GM19397 (cell line): ENCODE data around the gene MRPL40.

Experiments
- ATAC-seq: cut with Tn5 transposase; IDR thresholded peaks from one replicate; pipeline ENCODE4 v1.9.1; 2021; ENCODE audit warnings: mild to moderate bottlenecking, moderate library complexity; ENCODE audit not compliant: unreplicated experiment

MRPL40 gene

DNA sequence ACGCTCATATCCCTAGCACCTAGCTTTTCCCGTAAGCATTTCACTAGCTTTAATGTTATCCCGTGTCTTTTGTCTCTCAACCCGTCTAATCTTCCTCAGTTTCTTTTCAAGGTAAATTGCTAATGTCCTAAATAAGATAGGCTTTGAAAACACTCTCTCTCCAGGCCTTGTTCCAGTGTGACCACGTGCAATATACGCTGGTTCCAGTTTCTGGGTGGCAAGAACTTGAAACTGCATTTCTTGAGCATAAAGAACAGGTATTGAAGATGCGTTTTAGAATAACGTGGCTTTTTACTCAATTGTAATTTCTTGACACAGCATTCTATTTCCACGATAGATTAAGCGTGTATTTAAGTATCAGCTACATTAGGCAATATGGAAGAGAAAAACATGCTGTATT lies 48.4 kb downstream of the MRPL40 start:
- ATAC-seq: no peak

DNA sequence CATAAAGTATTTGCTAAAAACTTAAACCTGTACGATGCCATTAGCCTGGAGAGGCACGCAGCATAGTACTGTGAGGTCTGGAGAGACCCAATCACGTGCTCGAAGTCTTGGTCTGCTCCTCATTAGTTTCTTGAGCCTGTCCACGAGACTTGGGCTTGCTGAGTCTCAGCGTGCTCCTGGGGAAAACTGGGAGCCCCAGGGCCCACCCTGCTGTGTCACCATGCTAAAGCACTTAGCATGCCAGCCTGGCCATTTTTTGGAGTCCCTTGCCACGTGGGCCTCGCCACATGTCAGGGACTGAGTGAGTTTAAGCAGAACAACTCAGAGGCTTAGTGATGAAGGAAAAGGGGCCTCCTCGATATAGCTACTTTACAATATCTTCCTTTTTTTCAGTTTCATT lies 50.0 kb downstream of the MRPL40 start:
- ATAC-seq: no peak

GRCh38 chr22:19483481-19484244 lies 51.3 kb downstream of the MRPL40 start:
- ATAC-seq: no peak
